ENCODE measurements around the gene PPP4R2. TPM values are rescaled to one million over a fixed set of nuclear protein-coding genes. Genes with fewer than 3 reads are reported as not detected.

PPP4R2 gene
- total RNA-seq, 1 donor from 2014 or later: 61.9 TPM

DNA sequence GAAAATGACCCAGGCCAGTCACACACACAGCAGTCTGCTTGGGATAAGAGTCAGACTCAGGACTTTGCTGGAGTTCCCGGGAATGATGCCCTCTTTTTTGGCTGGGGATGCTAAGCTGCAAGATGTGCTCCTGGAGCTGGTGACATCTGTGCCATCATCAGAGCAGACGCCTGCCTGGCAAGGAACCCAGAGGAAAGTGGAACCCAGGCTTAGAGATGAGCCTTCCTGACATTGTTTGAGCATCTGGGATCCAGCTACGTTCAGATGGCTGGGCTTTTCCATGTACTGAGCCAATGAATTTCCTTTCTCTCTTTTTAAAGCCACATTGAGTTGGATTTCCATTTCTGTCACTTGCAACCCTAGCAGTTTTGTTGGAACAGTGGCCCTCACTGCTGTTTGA lies 118.1 kb downstream of the PPP4R2 start:
- no peak for DNase-seq (ENCODE audit: low read depth, low spot score)

GRCh38 chr3:73115806-73116205 lies 119.2 kb downstream of the PPP4R2 start:
- DNase-seq (ENCODE audit: low read depth, low spot score): no peak

Other genes with a start within 250 kb of the PPP4R2 start
- 19.3 and 25.1 TPM in 2 replicates for gene SHQ1, start 148.4 kb upstream of the PPP4R2 start, total RNA-seq
- 0.40 and 0.88 TPM in 2 replicates for gene GXYLT2, start 108.8 kb upstream of the PPP4R2 start, total RNA-seq
- gene EBLN2, start 64.8 kb downstream of the PPP4R2 start, total RNA-seq: 4.2 and 6.7 TPM in 2 replicates

Data from pulmonary artery endothelial cell (primary cell).